ENCODE measurements around the gene FBXL7.

FBXL7 gene

DNA sequence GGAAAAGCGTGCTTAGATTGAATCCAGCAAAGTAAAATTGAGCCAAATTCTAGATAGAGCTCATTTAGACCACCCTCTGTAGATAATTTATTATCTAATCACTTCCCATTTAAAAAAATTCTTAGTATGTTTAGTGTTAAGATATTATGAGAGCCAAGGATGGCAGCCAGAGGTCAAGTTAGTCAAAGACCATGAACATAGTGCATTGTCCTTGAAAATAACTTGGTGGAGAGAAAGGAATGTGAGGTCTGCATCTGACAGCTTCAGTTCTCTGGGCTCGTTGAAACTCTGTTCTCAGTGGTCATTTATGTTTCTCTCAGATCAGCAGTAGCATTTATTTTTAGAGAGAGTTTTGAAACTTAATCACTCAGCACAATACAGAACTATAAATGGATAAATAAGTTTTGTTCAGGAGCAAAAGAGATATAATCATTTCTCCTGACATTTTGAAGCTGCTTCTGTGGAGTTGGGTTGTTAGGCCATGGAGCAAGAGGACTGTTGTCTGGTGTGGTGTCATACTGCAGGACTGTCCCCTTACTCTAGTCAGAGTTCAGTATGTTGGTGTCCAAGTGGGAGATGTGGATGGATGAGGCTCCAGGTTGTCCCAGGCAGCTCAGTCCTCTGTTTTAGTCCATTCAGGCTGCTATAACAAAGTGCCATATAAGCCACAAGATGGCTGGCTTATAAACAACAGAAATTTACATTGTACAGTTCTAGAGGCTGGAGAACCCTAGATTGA is 337.7 kb downstream of the FBXL7 start:
- Histone ChIP-seq H3K36me3 (ENCODE audit: control insufficient read depth in 1 of 2, insufficient read depth in 2 of 2, low read length in 2 of 2) (peaks cover 0 to 2% of the 10 kb centered on the region in 2 experiments), H3K27me3 (ENCODE audit: insufficient read depth, low read length) (no peaks in the 10 kb centered on the region), H3K4ac (ENCODE audit: low read depth, low read length) (no peak overlapping the region), H2AK5ac (ENCODE audit: low read length) (no peak overlapping the region), H2BK12ac (ENCODE audit: low read length) (no peak overlapping the region), H3K4me2 (ENCODE audit: low read length) (no peak overlapping the region), H3K79me2 (ENCODE audit: control insufficient read depth, insufficient read depth, low read length, poor library complexity) (no peaks in the 10 kb centered on the region), H2BK5ac (ENCODE audit: low read depth, low read length, poor library complexity) (no peak overlapping the region), H3K23ac (ENCODE audit: low read length) (no peak overlapping the region), H3K9me3 (ENCODE audit: insufficient read depth, low read depth, low read length) (peaks cover 5% of the 10 kb centered on the region), H3K27ac (ENCODE audit: low read depth, low read length) (no peak overlapping the region), H2AFZ (ENCODE audit: insufficient read depth, low read length, poor library complexity) (no peak overlapping the region), H3K9ac (ENCODE audit: low read length) (no peak overlapping the region), H3K4me1 (ENCODE audit: control insufficient read depth in 1 of 2, insufficient read depth in 2 of 2, low read length in 2 of 2) (no peaks in the 10 kb centered on the region), H2BK120ac (ENCODE audit: insufficient read depth, low read length, poor library complexity) (no peak overlapping the region), H4K91ac (ENCODE audit: low read depth, low read length) (no peak overlapping the region), H3K4me3 (ENCODE audit: low read depth, low read length) (no peak overlapping the region), H3K79me1 (ENCODE audit: low read length) (no peaks in the 10 kb centered on the region), H4K8ac (ENCODE audit: low read depth, low read length) (no peak overlapping the region), H4K12ac (ENCODE audit: low read depth, low read length) (no peak overlapping the region), H3K14ac (ENCODE audit: low read length) (no peak overlapping the region), H3K18ac (ENCODE audit: low read length) (no peak overlapping the region)
- no CpG with 5 or more reads among the region's 2 CpGs for WGBS (ENCODE audit: extremely low coverage, insufficient coverage, insufficient read length)
- DNase-seq = no peak

GRCh38 chr5:15844253-15844652 is 344.3 kb downstream of the FBXL7 start:
- no peak for DNase-seq
- H3K79me2 ChIP-seq (ENCODE audit: control insufficient read depth, insufficient read depth, low read length, poor library complexity) = no peaks in the 10 kb centered on the region
- no peak overlapping the region for H2BK12ac ChIP-seq (ENCODE audit: low read length)
- H3K4ac ChIP-seq (ENCODE audit: low read depth, low read length) = no peak overlapping the region
- no peak overlapping the region for H2AFZ ChIP-seq (ENCODE audit: insufficient read depth, low read length, poor library complexity)
- H3K79me1 ChIP-seq (ENCODE audit: low read length) = no peaks in the 10 kb centered on the region
- H2AK5ac ChIP-seq (ENCODE audit: low read length) = no peak overlapping the region
- no peak overlapping the region for H3K14ac ChIP-seq (ENCODE audit: low read length)
- H3K27ac ChIP-seq (ENCODE audit: low read depth, low read length) = no peak overlapping the region
- no peaks in the 10 kb centered on the region for H3K27me3 ChIP-seq (ENCODE audit: insufficient read depth, low read length)
- peaks cover 0 to 2% of the 10 kb centered on the region in 2 experiments for H3K36me3 ChIP-seq (ENCODE audit: control insufficient read depth in 1 of 2, insufficient read depth in 2 of 2, low read length in 2 of 2)
- H4K91ac ChIP-seq (ENCODE audit: low read depth, low read length) = no peak overlapping the region
- no peak overlapping the region for H3K4me2 ChIP-seq (ENCODE audit: low read length)
- no peak overlapping the region for H4K8ac ChIP-seq (ENCODE audit: low read depth, low read length)
- H2BK120ac ChIP-seq (ENCODE audit: insufficient read depth, low read length, poor library complexity) = no peak overlapping the region
- no CpG with 5 or more reads among the region's 4 CpGs for WGBS (ENCODE audit: extremely low coverage, insufficient coverage, insufficient read length)
- no peak overlapping the region for H3K18ac ChIP-seq (ENCODE audit: low read length)
- no peaks in the 10 kb centered on the region for H3K4me1 ChIP-seq (ENCODE audit: control insufficient read depth in 1 of 2, insufficient read depth in 2 of 2, low read length in 2 of 2)
- H3K23ac ChIP-seq (ENCODE audit: low read length) = no peak overlapping the region
- no peak overlapping the region for H4K12ac ChIP-seq (ENCODE audit: low read depth, low read length)
- no peak overlapping the region for H2BK5ac ChIP-seq (ENCODE audit: low read depth, low read length, poor library complexity)
- H3K9ac ChIP-seq (ENCODE audit: low read length) = no peak overlapping the region
- H3K9me3 ChIP-seq (ENCODE audit: insufficient read depth, low read depth, low read length) = peaks cover 5% of the 10 kb centered on the region
- H3K4me3 ChIP-seq (ENCODE audit: low read depth, low read length) = no peak overlapping the region

- Histone ChIP-seq H2AK5ac (ENCODE audit: low read length) (no peak overlapping the region), H3K79me2 (ENCODE audit: control insufficient read depth, insufficient read depth, low read length, poor library complexity) (no peaks in the 10 kb centered on the region), H3K27ac (ENCODE audit: low read depth, low read length) (no peak overlapping the region), H3K14ac (ENCODE audit: low read length) (no peak overlapping the region), H3K36me3 (ENCODE audit: control insufficient read depth in 1 of 2, insufficient read depth in 2 of 2, low read length in 2 of 2) (peaks cover 0 to 2% of the 10 kb centered on the region in 2 experiments), H2AFZ (ENCODE audit: insufficient read depth, low read length, poor library complexity) (no peak overlapping the region), H4K8ac (ENCODE audit: low read depth, low read length) (no peak overlapping the region), H3K4me3 (ENCODE audit: low read depth, low read length) (no peak overlapping the region), H3K9ac (ENCODE audit: low read length) (no peak overlapping the region), H3K18ac (ENCODE audit: low read length) (no peak overlapping the region), H3K23ac (ENCODE audit: low read length) (no peak overlapping the region), H3K4me2 (ENCODE audit: low read length) (no peak overlapping the region), H2BK12ac (ENCODE audit: low read length) (no peak overlapping the region), H2BK5ac (ENCODE audit: low read depth, low read length, poor library complexity) (no peak overlapping the region), H3K9me3 (ENCODE audit: insufficient read depth, low read depth, low read length) (peaks cover 5% of the 10 kb centered on the region), H4K12ac (ENCODE audit: low read depth, low read length) (no peak overlapping the region), H4K91ac (ENCODE audit: low read depth, low read length) (no peak overlapping the region), H3K4me1 (ENCODE audit: control insufficient read depth in 1 of 2, insufficient read depth in 2 of 2, low read length in 2 of 2) (no peaks in the 10 kb centered on the region), H3K79me1 (ENCODE audit: low read length) (no peaks in the 10 kb centered on the region), H3K4ac (ENCODE audit: low read depth, low read length) (no peak overlapping the region), H2BK120ac (ENCODE audit: insufficient read depth, low read length, poor library complexity) (no peak overlapping the region), H3K27me3 (ENCODE audit: insufficient read depth, low read length) (no peaks in the 10 kb centered on the region)
- WGBS (ENCODE audit: extremely low coverage, insufficient coverage, insufficient read length) = no CpG with 5 or more reads among the region's 3 CpGs
- DNase-seq = no peak
Measured at GRCh38 chr5:15844871-15845270, 344.9 kb downstream of the FBXL7 start.

DNA sequence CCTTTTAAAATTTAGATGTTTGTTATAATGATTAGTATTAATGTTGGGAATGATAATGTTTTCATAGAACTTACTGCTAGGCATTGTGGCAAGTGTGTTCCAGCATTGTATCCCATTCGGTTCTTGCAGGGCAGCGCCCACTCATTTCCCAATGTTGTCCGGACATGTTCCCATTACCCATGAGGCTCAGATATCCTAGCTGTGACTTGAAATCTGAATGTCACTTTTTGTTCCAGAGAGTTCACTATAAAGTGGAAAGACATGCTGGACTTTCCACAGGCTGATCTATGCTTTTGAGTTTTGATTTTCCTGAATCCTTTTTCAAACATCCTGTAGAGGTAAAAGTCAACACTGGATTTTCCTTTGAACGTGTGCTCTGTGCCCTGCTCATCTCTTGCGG is 350.6 kb downstream of the FBXL7 start:
- Histone ChIP-seq H3K79me1 (ENCODE audit: low read length) (no peaks in the 10 kb centered on the region), H3K4me3 (ENCODE audit: low read depth, low read length) (no peak overlapping the region), H2AFZ (ENCODE audit: insufficient read depth, low read length, poor library complexity) (no peak overlapping the region), H3K27me3 (ENCODE audit: insufficient read depth, low read length) (no peaks in the 10 kb centered on the region), H2BK5ac (ENCODE audit: low read depth, low read length, poor library complexity) (no peak overlapping the region), H3K9me3 (ENCODE audit: insufficient read depth, low read depth, low read length) (peaks cover 2% of the 10 kb centered on the region), H3K36me3 (ENCODE audit: control insufficient read depth in 1 of 2, insufficient read depth in 2 of 2, low read length in 2 of 2) (no peaks in the 10 kb centered on the region), H4K12ac (ENCODE audit: low read depth, low read length) (no peak overlapping the region), H3K14ac (ENCODE audit: low read length) (no peak overlapping the region), H2BK120ac (ENCODE audit: insufficient read depth, low read length, poor library complexity) (no peak overlapping the region), H2AK5ac (ENCODE audit: low read length) (no peak overlapping the region), H3K27ac (ENCODE audit: low read depth, low read length) (no peak overlapping the region), H3K18ac (ENCODE audit: low read length) (no peak overlapping the region), H3K79me2 (ENCODE audit: control insufficient read depth, insufficient read depth, low read length, poor library complexity) (no peaks in the 10 kb centered on the region), H3K4me1 (ENCODE audit: control insufficient read depth in 1 of 2, insufficient read depth in 2 of 2, low read length in 2 of 2) (no peaks in the 10 kb centered on the region), H4K91ac (ENCODE audit: low read depth, low read length) (no peak overlapping the region), H3K9ac (ENCODE audit: low read length) (no peak overlapping the region), H3K4ac (ENCODE audit: low read depth, low read length) (no peak overlapping the region), H3K23ac (ENCODE audit: low read length) (no peak overlapping the region), H2BK12ac (ENCODE audit: low read length) (no peak overlapping the region), H3K4me2 (ENCODE audit: low read length) (no peak overlapping the region), H4K8ac (ENCODE audit: low read depth, low read length) (no peak overlapping the region)
- no peak for DNase-seq
- WGBS (ENCODE audit: extremely low coverage, insufficient coverage, insufficient read length) = no CpG with 5 or more reads among the region's 5 CpGs
